Gastrocnemius medialis (tissue), 4 donors: Measurements from ENCODE around the gene SLC10A7.

Source experiments
- POLR2A ChIP-seq, 2 donors: fragments of 450-650 bp; IDR thresholded peaks; one replicate each; pipeline ENCODE4 v1.6.1; 2017; ENCODE audit warnings: antibody characterized with exemption in 2 of 2, mild to moderate bottlenecking in 2 of 2, moderate library complexity in 2 of 2
- TF ChIP-seq, protein P1 (sequence below), 5 experiments: fragments of 450-650 bp in 3 of 5; fragments of 200-600 bp in 2 of 5; sonication (generic) in 2 of 5; IDR thresholded peaks in 4 of 5; conservative IDR thresholded peaks in 1 of 5; 1 replicate in 4 of 5; 2 replicates in 1 of 5; pipeline ENCODE4 v1.5.1; 2016 to 2019; ENCODE audit warnings: antibody characterized with exemption in 5 of 5, mild to moderate bottlenecking in 3 of 5, moderate library complexity in 3 of 5

DNA sequence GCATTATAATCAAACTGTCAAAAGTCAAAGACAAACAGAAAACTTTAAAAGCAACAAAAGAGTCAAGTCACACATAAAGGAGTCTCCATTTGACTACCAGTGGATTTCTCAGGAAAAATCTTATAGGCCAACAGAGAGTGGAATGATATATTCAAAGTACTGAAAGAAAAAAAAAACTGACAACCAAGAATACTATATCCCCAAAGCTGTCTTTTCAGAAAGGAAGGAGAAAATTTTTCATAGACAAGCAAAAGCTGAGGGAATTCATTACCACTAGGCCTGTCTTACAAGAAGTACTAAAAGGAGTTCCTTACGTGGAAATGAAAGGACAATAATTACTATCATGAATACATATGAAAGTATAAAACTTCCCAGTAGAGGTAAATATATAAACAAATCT lies 39.0 kb downstream of the SLC10A7 start:
- TF ChIP-seq, protein P1, sequence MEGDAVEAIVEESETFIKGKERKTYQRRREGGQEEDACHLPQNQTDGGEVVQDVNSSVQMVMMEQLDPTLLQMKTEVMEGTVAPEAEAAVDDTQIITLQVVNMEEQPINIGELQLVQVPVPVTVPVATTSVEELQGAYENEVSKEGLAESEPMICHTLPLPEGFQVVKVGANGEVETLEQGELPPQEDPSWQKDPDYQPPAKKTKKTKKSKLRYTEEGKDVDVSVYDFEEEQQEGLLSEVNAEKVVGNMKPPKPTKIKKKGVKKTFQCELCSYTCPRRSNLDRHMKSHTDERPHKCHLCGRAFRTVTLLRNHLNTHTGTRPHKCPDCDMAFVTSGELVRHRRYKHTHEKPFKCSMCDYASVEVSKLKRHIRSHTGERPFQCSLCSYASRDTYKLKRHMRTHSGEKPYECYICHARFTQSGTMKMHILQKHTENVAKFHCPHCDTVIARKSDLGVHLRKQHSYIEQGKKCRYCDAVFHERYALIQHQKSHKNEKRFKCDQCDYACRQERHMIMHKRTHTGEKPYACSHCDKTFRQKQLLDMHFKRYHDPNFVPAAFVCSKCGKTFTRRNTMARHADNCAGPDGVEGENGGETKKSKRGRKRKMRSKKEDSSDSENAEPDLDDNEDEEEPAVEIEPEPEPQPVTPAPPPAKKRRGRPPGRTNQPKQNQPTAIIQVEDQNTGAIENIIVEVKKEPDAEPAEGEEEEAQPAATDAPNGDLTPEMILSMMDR (IDR thresholded peaks at IDR 0.05 in 4 of 5, conservative IDR thresholded peaks at IDR 0.05 in 1 of 5), result no peak
- no peak for TF ChIP-seq POLR2A (IDR thresholded peaks at IDR 0.05)
